HepG2 (cell line): ENCODE measurements around the gene CD53. TPM values are rescaled to one million over a fixed set of nuclear protein-coding genes. Genes with fewer than 3 reads are reported as not detected.

ENCODE experiments used
- polyA plus RNA-seq, 8 experiments: library from polyadenylated mRNA; depleted of rRNA in 3 of 8; stranded (reverse) in 7 of 8; unstranded in 1 of 8; fragments of >200 nt; fragmentation: Illumina TruSeq in 4 of 8; extraction: Trizol in 4 of 8; gene quantifications; 2 replicates each; pipeline versions ENCODE4 v1.2.1 to v1.2.3, GENCODE V29; 2011 to 2016; ENCODE audit warnings: low read depth in 4 of 8, missing spikeins in 1 of 8, mixed read lengths in 1 of 8; ENCODE audit not compliant: insufficient read depth in 1 of 8
- total RNA-seq, 5 experiments: library from RNA; depleted of rRNA; stranded (reverse); fragments of >200 nt; fragmentation: Illumina TruSeq; extraction: Trizol; gene quantifications; 2 replicates each; pipeline ENCODE4 v1.2.3, GENCODE V29; 2016; ENCODE audit warnings: low read depth in 1 of 5

CD53 gene
- total and polyA plus RNA-seq, 2 of the 13 experiments (the other 11 are each of a cell fraction or from before 2014, with no cell fraction given), result not detected

Other genes with a start within 250 kb of the CD53 start
- not detected in 2 replicates for gene KCNA3, start 198.2 kb upstream of the CD53 start, total RNA-seq (2016; rRNA removed; fragmentation: Illumina TruSeq; extraction: Trizol)
- gene KCNA3, start 198.2 kb upstream of the CD53 start, polyA plus RNA-seq (2011; rRNA removed), result not detected in 2 replicates
- gene LRIF1, start 90.8 kb downstream of the CD53 start, total RNA-seq (2016; rRNA removed; fragmentation: Illumina TruSeq; extraction: Trizol), result 42.4 and 67.4 TPM in 2 replicates
- 18.4 and 18.6 TPM in 2 replicates for gene LRIF1, start 90.8 kb downstream of the CD53 start, polyA plus RNA-seq (2011; rRNA removed)